Adrenal gland (tissue), 12 donors: ENCODE results near the gene PCED1A. TPM values are rescaled to one million over a fixed set of nuclear protein-coding genes. Genes with fewer than 3 reads are reported as not detected.

Experiments
- DNase-seq, 7 donors: peaks; one replicate each; pipeline ENCODE4 v3.0.0-alpha.2; 2019 to 2020
- H3K27ac ChIP-seq, 5 donors: fragments of 200-600 bp; sonication (generic) in 4 of 5; 1 replicate in 3 of 5; 2 replicates in 2 of 5; pipeline versions ENCODE4 v1.5.1 to v1.8.0; 2016 to 2020; ENCODE audit warnings: mild to moderate bottlenecking in 1 of 5
- H3K27me3 ChIP-seq: fragments of 200-600 bp; 2 replicates; pipeline ENCODE4 v1.8.0; 2021
- H3K36me3 ChIP-seq, 2 donors: fragments of 200-600 bp; replicated peaks in 1 of 2; 1 replicate in 1 of 2; 2 replicates in 1 of 2; pipeline versions ENCODE4 v1.5.1 to v1.8.0; 2018 to 2022
- H3K4me1 ChIP-seq, 2 donors: fragments of 200-600 bp; replicated peaks in 1 of 2; 1 replicate in 1 of 2; 2 replicates in 1 of 2; pipeline versions ENCODE4 v1.5.1 to v1.8.0; 2018 to 2021
- H3K4me3 ChIP-seq, 4 donors: fragments of 200-600 bp; sonication (generic) in 3 of 4; one replicate each; pipeline ENCODE4 v1.5.1; 2016 to 2018
- H3K9me3 ChIP-seq, 3 donors: fragments of 200-600 bp; sonication (generic) in 1 of 3; replicated peaks in 1 of 3; 1 replicate in 2 of 3; 2 replicates in 1 of 3; pipeline versions ENCODE4 v1.5.1 to v1.8.0; 2016 to 2021
- CTCF ChIP-seq, 6 experiments: fragments of 450-650 bp in 4 of 6; fragments of 200-600 bp in 2 of 6; sonication (generic) in 1 of 6; IDR thresholded peaks; 1 replicate in 5 of 6; 2 replicates in 1 of 6; pipeline versions ENCODE4 v1.5.1 to v1.8.0; 2016 to 2021; ENCODE audit warnings: antibody characterized with exemption in 6 of 6, mild to moderate bottlenecking in 2 of 6, moderate library complexity in 1 of 6
- POLR2A ChIP-seq, 2 donors: fragments of 450-650 bp; IDR thresholded peaks; one replicate each; pipeline ENCODE4 v1.6.1; 2017; ENCODE audit warnings: antibody characterized with exemption in 2 of 2, mild to moderate bottlenecking in 2 of 2, moderate library complexity in 1 of 2
- WGBS, 4 donors: extraction: QIAGEN DNeasy Blood & Tissue Kit in 2 of 4; methylation state at CpG; one replicate each; pipeline versions ENCODE4 v1.1.5 to v1.1.7; 2013 to 2017; 5-methylcytosine and 5-hydroxymethylcytosine counted together
- intact Hi-C, 2 donors: fragments of 100-400 bp; cut with DNase I; formaldehyde crosslinking; loops; one replicate each; pipeline versions ENCODE4 v1.14.1 to v1.15.0; 2022 to 2023
- polyA plus RNA-seq, 3 donors: library from polyadenylated mRNA; stranded (reverse); fragments of 200-250 nt in 2 of 3; fragments of 350-450 nt in 1 of 3; fragmentation: Illumina TruSeq in 1 of 3; extraction: RNeasy Lipid Tissue Mini Kit (QIAGEN cat#74804) in 1 of 3; gene quantifications; one replicate each; pipeline ENCODE4 v1.2.3, GENCODE V29; 2013 to 2014
- total RNA-seq, 9 donors: library from RNA; depleted of rRNA in 4 of 9; stranded (reverse); fragments of >200 nt in 4 of 9; fragments of 120-200 nt in 1 of 9; fragmentation: NEBNext Ultra II Directional in 1 of 9; extraction: Animal tissue kit (Norgen Biotek cat#: 25700) in 1 of 9; gene quantifications; one replicate each; pipeline versions ENCODE4 v1.1.0 to v1.2.4, GENCODE V29; 2013 to 2023
- donor health status: healthy with polysubstance abuse.
- donor health status: Bipolar disorder and iron deficiency.
- donor health status: DM: yes; HTN: yes; CAD: no.
- donor health status: DM: no; HTN: no; CAD: no.
- donor health status: DM: no; HTN: no; CAD: no.
- donor health status: DM: yes; HTN: yes; CAD: no.

The PCED1A gene
- total and polyA plus RNA-seq, 12 donors, result 9.6 to 244 (median 46.3) TPM

DNA sequence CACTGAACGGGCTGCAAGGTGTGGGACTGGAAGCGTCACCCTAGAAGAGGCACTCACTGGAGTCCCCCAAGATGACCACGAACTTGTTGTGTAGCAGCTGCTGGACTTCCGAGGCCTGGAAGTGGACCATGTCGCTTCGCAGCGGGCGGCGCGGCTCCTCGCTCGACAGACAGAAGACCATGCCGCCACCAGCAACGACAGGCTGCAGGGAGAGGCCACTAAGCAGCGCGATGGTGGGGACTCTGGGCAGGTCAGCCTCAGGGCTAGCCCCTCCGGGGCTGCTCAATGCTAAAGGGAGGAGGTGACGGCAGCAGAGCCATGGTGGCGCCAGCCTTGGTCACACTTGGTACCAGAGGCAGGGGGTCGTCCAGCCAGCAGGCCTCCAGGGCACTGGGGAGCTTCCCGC, 720 bp downstream of the PCED1A start:
- Histone ChIP-seq H3K4me1 (peaks cover 12 to 17% of the 10 kb centered on the region in 2 donors), H3K9me3 (no peaks in the 10 kb centered on the region), H3K4me3 (peak overlapping the region in 3 of 4 donors; percentile 67 to 81 (median 70)), H3K27ac (peak overlapping the region in 3 of 5 donors; percentile 72 to 94 (median 91)), H3K36me3 (no peaks in the 10 kb centered on the region), H3K27me3 (no peaks in the 10 kb centered on the region)
- TF ChIP-seq CTCF (IDR thresholded peaks at IDR 0.05) (no peak), POLR2A (IDR thresholded peaks at IDR 0.05) (no peak)
- WGBS, 4 donors, result 84 to 90% (median 87%) methylated on average over 4 to 21 of the region's 21 CpGs
- DNase-seq, result peak in 1 of 7 donors; percentile 30
- intact Hi-C loops, result no loop called here

DNA sequence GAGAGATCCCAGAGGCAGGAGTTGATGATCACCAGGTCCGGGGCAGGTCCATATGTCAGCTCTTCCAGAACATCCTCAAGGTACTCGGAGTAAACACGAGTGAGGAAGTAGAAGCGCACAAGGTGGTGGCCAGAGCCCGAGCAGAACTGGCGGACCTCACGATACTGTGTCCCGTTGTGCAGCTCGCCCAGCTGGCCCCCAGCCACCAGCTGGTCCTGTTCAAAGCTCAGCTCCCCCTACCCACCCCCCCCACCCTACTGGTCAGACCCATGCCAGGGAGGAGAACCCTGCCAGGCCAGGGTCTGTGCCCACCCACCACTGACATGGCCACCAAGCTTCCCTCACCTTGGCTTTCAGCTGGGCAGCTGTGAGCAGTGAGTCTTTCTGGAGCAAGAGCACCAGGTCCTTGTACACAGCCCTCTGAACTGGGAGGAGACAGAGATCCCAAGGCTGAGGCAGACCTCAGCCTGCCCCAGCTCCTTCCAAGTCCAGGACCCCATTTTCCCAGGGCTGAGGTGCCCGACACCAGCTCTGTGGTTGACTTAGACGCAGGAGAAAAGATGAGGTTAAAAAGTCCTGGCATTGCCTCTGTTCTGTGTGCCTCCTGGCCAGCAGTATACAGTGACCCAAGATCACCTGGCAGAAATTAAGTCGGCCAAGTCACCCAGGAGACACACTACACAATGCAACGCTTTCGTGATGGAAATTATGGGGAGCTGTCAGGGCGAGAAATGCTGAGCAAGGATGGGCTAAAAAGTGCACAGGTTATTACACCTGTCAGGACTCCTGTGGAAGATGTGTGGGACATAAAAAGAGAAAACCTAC, 1.4 kb downstream of the PCED1A start:
- no peak overlapping the region for H3K4me3 ChIP-seq
- peaks cover 12 to 17% of the 10 kb centered on the region in 2 donors for H3K4me1 ChIP-seq
- no peaks in the 10 kb centered on the region for H3K27me3 ChIP-seq
- no peaks in the 10 kb centered on the region for H3K36me3 ChIP-seq
- DNase-seq, result peak in 1 of 7 donors; percentile 19
- TF ChIP-seq POLR2A (IDR thresholded peaks at IDR 0.05) (no peak), CTCF (IDR thresholded peaks at IDR 0.05) (no peak)
- H3K9me3 ChIP-seq, result no peaks in the 10 kb centered on the region
- intact Hi-C loops, result no loop called here
- no peak overlapping the region for H3K27ac ChIP-seq
- 96 to 98% (median 98%) methylated on average over 9 to 15 of the region's 15 CpGs for WGBS, 4 donors

DNA sequence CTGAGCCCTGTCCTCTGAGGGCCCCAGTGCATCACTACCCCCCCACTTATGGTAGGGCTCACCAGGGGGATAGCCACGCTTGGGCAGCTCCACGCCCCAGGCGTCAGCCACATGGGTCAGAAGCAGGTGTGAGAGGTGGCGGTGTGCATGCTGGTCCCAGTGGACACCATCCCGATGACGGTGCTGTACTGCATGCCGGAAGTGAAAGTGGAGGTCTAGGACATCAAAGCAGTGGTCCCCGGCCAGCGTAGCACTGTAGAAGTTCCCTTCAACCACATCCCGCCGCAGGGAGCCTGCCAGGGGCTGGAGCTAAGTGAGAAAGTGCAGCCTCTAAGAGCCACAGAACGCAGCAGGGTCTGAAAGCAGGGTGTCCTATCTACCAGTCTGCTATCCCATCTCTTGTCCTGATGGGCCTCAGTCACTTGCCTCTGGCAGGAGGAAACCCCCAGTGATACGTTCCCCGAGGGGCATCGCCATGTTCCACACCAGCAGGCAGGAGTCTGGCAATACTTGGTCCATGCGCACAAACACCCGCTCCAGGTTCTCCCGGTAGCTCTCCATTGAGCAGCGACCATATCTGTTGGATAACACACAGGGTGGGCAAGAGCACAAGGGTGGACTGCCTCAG, 2.2 kb downstream of the PCED1A start:
- Histone ChIP-seq H3K9me3 (no peaks in the 10 kb centered on the region), H3K4me3 (no peak overlapping the region), H3K4me1 (peaks cover 12 to 17% of the 10 kb centered on the region in 2 donors), H3K27me3 (no peaks in the 10 kb centered on the region), H3K36me3 (no peaks in the 10 kb centered on the region), H3K27ac (no peak overlapping the region)
- TF ChIP-seq CTCF (IDR thresholded peaks at IDR 0.05) (no peak), POLR2A (IDR thresholded peaks at IDR 0.05) (no peak)
- intact Hi-C loops, result no loop called here
- WGBS, 4 donors, result 96 to 99% (median 98%) methylated on average over 18 to 19 of the region's 19 CpGs
- peak in 2 of 7 donors; percentile 19 to 43 for DNase-seq

GRCh38 chr20:2837221-2837960, 3.1 kb downstream of the PCED1A start:
- Histone ChIP-seq H3K4me1 (peaks cover 12 to 17% of the 10 kb centered on the region in 2 donors), H3K27ac (no peak overlapping the region), H3K9me3 (no peaks in the 10 kb centered on the region), H3K36me3 (no peaks in the 10 kb centered on the region), H3K4me3 (no peak overlapping the region), H3K27me3 (no peaks in the 10 kb centered on the region)
- 92 to 93% (median 92%) methylated on average over 5 to 6 of the region's 6 CpGs for WGBS, 4 donors
- DNase-seq, result peak in 1 of 7 donors; percentile 7
- intact Hi-C loops, result no loop called here
- TF ChIP-seq CTCF (IDR thresholded peaks at IDR 0.05) (no peak), POLR2A (IDR thresholded peaks at IDR 0.05) (no peak)
